Uterus (tissue), 2 donors: ENCODE measurements around the gene NRXN3.

Source experiments
- CTCF ChIP-seq, 4 experiments: fragments of 200-600 bp in 2 of 4; fragments of 450-650 bp in 2 of 4; sonication (generic) in 2 of 4; IDR thresholded peaks; one replicate each; pipeline ENCODE4 v1.5.1; 2016 to 2019; ENCODE audit warnings: antibody characterized with exemption in 4 of 4, mild to moderate bottlenecking in 2 of 4, moderate library complexity in 1 of 4
- POLR2A ChIP-seq, 2 donors: fragments of 450-650 bp; IDR thresholded peaks; one replicate each; pipeline ENCODE4 v1.6.1; 2016; ENCODE audit warnings: antibody characterized with exemption in 2 of 2, mild to moderate bottlenecking in 1 of 2, moderate library complexity in 1 of 2

- no peak for TF ChIP-seq CTCF (IDR thresholded peaks at IDR 0.05)
- no peak for TF ChIP-seq POLR2A (IDR thresholded peaks at IDR 0.05)
These were observed 1205.2 kb downstream of the NRXN3 start for GRCh38 chr14:79375356-79375755.
